HepG2 (cell line): ENCODE measurements around the gene THUMPD1. TPM values are rescaled to one million over a fixed set of nuclear protein-coding genes. Genes with fewer than 3 reads are reported as not detected.
A peak's percentile ranks its signal among the peaks of the same experiment; 100 is the strongest.

ENCODE experiments used
- AKNA ChIP-seq: sonication (generic); formaldehyde crosslinking; IDR thresholded peaks from 2 replicates; pipeline ENCODE4 v1.4.0; 2020; ENCODE audit warnings: missing genetic modification reagents, borderline replicate concordance
- STAT5B ChIP-seq: sonication (generic); formaldehyde crosslinking; IDR thresholded peaks from 2 replicates; pipeline ENCODE4 v1.4.0; 2020; ENCODE audit warnings: missing genetic modification reagents
- TCF7 ChIP-seq: sonication (generic); IDR thresholded peaks from 2 replicates; pipeline ENCODE4 v1.6.1; 2016; ENCODE audit warnings: antibody characterized with exemption, low read depth
- YY1 ChIP-seq: IDR thresholded peaks from 2 replicates; pipeline ENCODE4 v1.6.1; 2011; ENCODE audit warnings: low read length, low read depth, moderate library complexity, mild to moderate bottlenecking; ENCODE audit not compliant: insufficient read depth, insufficient replicate concordance
- ZNF292 ChIP-seq: sonication (generic); formaldehyde crosslinking; IDR thresholded peaks from 2 replicates; pipeline ENCODE4 v1.8.1; 2022; ENCODE audit warnings: mild to moderate bottlenecking, low read depth, missing genetic modification reagents, borderline replicate concordance
- ZNF468 ChIP-seq: sonication (generic); formaldehyde crosslinking; IDR thresholded peaks from 2 replicates; pipeline ENCODE4 v1.8.0; 2022; ENCODE audit warnings: mild to moderate bottlenecking, moderate library complexity, missing genetic modification reagents
- ZNF530 ChIP-seq: sonication (generic); formaldehyde crosslinking; IDR thresholded peaks from 2 replicates; pipeline ENCODE4 v1.5.0; 2020; ENCODE audit warnings: low read depth, mild to moderate bottlenecking, missing genetic modification reagents
- polyA plus RNA-seq, 8 experiments: library from polyadenylated mRNA; depleted of rRNA in 3 of 8; stranded (reverse) in 7 of 8; unstranded in 1 of 8; fragments of >200 nt; fragmentation: Illumina TruSeq in 4 of 8; extraction: Trizol in 4 of 8; gene quantifications; 2 replicates each; pipeline versions ENCODE4 v1.2.1 to v1.2.3, GENCODE V29; 2011 to 2016; ENCODE audit warnings: low read depth in 4 of 8, missing spikeins in 1 of 8, mixed read lengths in 1 of 8; ENCODE audit not compliant: insufficient read depth in 1 of 8
- total RNA-seq, 5 experiments: library from RNA; depleted of rRNA; stranded (reverse); fragments of >200 nt; fragmentation: Illumina TruSeq; extraction: Trizol; gene quantifications; 2 replicates each; pipeline ENCODE4 v1.2.3, GENCODE V29; 2016; ENCODE audit warnings: low read depth in 1 of 5
- TF ChIP-seq, protein P1 (sequence below): sonication (generic); formaldehyde crosslinking; IDR thresholded peaks from 2 replicates; pipeline ENCODE4 v1.4.0; 2020; ENCODE audit warnings: mild to moderate bottlenecking, missing genetic modification reagents
- TF ChIP-seq, protein P2 (sequence below): sonication (generic); formaldehyde crosslinking; conservative IDR thresholded peaks from 2 replicates; pipeline ENCODE4 v1.4.0; 2020; ENCODE audit warnings: mild to moderate bottlenecking, missing genetic modification reagents, moderate library complexity

The THUMPD1 gene
- total and polyA plus RNA-seq, 2 of the 13 experiments (the other 11 are each of a cell fraction or from before 2014, with no cell fraction given), result 22.7 to 69.1 TPM

DNA sequence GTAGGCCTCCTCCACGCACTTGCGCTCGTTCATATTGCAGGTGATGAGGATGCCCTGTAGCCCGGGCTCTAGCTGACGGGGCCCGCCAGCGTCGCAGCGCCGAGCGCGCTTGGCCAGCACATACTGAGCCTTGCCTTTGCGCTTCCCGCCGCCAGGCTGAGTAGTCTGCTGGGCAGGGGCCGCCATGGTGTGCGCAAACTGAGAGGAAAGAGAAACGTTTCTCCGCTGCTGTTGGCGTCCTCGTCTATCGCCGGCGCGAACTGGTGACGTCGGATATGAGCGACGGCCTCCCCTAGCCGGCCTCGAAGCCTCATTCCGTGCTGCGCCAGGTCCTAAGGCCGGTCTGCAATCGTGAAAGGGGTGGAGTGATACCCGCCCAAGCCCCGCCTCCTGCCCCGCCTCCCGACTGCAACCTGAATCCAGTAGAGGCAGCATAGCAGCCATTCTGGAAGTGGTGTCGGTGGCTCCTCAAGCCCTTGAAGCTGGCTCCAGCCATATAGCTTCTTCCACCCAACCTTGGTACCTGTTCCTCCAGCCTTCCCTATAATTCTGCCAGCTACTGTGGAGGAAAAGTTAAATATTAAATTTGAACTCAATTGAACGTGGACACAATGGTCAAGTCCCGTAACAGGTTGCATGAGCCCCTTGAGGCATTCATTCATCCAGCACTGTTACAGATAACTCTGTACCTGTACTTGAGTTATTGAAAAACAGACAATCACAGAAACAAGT, at the start of gene THUMPD1 (continued):
- peak; percentile 90; the same call in 1 of the 2 replicates for TF ChIP-seq STAT5B
- peak; percentile 88 for TF ChIP-seq YY1
- TF ChIP-seq, protein P1, sequence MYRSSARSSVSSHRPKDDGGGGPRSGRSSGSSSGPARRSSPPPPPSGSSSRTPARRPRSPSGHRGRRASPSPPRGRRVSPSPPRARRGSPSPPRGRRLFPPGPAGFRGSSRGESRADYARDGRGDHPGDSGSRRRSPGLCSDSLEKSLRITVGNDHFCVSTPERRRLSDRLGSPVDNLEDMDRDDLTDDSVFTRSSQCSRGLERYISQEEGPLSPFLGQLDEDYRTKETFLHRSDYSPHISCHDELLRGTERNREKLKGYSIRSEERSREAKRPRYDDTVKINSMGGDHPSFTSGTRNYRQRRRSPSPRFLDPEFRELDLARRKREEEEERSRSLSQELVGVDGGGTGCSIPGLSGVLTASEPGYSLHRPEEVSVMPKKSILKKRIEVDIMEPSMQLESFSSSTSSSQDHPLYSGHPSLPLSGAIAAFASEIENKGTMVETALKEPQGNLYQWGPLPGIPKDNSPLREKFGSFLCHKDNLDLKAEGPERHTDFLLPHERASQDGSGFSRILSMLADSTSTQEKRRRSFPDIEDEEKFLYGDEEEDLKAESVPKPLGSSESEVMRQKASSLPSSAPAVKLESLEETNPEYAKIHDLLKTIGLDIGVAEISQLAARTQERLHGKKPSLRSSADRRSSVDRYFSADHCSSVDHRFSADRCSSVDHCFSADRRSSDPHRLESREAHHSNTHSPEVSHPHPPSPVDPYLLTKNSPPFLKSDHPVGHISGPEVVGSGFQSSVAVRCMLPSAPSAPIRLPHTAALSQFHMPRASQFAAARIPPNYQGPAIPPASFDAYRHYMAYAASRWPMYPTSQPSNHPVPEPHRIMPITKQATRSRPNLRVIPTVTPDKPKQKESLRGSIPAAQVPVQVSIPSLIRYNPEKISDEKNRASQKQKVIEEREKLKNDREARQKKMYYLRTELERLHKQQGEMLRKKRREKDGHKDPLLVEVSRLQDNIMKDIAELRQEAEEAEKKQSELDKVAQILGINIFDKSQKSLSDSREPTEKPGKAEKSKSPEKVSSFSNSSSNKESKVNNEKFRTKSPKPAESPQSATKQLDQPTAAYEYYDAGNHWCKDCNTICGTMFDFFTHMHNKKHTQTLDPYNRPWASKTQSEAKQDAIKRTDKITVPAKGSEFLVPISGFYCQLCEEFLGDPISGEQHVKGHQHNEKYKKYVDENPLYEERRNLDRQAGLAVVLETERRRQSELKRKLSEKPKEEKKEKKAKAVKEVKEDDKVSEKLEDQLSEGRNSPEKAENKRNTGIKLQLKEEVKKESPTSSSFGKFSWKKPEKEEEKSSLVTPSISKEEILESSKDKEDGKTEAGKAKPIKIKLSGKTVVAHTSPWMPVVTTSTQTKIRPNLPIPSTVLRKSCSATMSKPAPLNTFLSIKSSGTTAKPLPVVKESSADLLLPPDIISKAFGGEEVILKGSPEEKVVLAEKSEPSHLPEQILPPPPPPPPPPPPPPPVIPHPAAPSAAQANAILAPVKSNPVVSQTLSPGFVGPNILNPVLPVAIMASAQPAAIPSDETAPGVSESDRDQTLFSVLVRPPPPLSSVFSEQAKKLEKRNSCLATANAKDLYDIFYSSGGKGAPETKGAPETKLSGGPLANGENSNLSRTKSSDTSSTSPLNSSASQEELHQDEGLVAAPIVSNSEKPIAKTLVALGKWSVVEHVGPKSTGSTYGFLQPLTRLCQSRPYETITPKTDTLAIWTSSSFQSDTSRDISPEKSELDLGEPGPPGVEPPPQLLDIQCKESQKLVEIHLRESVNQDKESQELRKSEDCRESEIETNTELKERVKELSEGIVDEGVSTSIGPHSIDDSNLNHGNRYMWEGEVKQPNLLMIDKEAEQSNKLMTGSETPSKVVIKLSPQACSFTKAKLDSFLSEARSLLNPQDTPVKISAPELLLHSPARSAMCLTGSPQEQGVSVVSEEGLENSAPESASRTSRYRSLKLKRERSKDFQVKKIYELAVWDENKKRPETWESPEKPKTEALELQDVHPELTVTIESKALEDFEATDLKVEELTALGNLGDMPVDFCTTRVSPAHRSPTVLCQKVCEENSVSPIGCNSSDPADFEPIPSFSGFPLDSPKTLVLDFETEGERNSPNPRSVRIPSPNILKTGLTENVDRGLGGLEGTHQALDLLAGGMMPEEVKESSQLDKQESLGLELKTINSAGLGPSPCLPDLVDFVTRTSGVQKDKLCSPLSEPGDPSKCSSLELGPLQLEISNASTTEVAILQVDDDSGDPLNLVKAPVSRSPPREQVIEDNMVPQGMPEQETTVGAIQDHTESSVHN (CRISPR knock-in tag), result peak; percentile 93
- TF ChIP-seq, protein P2, sequence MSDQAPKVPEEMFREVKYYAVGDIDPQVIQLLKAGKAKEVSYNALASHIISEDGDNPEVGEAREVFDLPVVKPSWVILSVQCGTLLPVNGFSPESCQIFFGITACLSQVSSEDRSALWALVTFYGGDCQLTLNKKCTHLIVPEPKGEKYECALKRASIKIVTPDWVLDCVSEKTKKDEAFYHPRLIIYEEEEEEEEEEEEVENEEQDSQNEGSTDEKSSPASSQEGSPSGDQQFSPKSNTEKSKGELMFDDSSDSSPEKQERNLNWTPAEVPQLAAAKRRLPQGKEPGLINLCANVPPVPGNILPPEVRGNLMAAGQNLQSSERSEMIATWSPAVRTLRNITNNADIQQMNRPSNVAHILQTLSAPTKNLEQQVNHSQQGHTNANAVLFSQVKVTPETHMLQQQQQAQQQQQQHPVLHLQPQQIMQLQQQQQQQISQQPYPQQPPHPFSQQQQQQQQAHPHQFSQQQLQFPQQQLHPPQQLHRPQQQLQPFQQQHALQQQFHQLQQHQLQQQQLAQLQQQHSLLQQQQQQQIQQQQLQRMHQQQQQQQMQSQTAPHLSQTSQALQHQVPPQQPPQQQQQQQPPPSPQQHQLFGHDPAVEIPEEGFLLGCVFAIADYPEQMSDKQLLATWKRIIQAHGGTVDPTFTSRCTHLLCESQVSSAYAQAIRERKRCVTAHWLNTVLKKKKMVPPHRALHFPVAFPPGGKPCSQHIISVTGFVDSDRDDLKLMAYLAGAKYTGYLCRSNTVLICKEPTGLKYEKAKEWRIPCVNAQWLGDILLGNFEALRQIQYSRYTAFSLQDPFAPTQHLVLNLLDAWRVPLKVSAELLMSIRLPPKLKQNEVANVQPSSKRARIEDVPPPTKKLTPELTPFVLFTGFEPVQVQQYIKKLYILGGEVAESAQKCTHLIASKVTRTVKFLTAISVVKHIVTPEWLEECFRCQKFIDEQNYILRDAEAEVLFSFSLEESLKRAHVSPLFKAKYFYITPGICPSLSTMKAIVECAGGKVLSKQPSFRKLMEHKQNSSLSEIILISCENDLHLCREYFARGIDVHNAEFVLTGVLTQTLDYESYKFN (CRISPR knock-in tag), result peak; percentile 75
- peak; percentile 39; the same call in 1 of the 2 replicates for TF ChIP-seq ZNF292 (CRISPR knock-in tag)
- TF ChIP-seq AKNA (CRISPR knock-in tag), result 0 out of 2 replicates have a peak, but pooled peaks have one; percentile 66
- no peak for TF ChIP-seq ZNF530
- peak; percentile 95 for TF ChIP-seq ZNF468 (CRISPR knock-in tag)
- TF ChIP-seq TCF7, result no peak; the same call in 1 of the 2 replicates
